GM18499 (cell line): ENCODE measurements around the gene MTNR1B.

ENCODE experiments used
- ATAC-seq: cut with Tn5 transposase; IDR thresholded peaks from one replicate; pipeline ENCODE4 v1.9.1; 2021; ENCODE audit warnings: moderate number of reproducible peaks; ENCODE audit not compliant: insufficient read depth, unreplicated experiment

The MTNR1B gene

GRCh38 chr11:92976681-92977080, 7.2 kb downstream of the MTNR1B start:
- ATAC-seq = no peak

- no peak for ATAC-seq
Measured at GRCh38 chr11:92977401-92977800, 8.0 kb downstream of the MTNR1B start.

- ATAC-seq = no peak
Measured at GRCh38 chr11:92978271-92979111, 9.0 kb downstream of the MTNR1B start.

GRCh38 chr11:92979176-92979575, 9.7 kb downstream of the MTNR1B start:
- no peak for ATAC-seq

- ATAC-seq = no peak
Measured at GRCh38 chr11:92980312-92980711, 10.9 kb downstream of the MTNR1B start.

GRCh38 chr11:92981508-92982043, 12.1 kb downstream of the MTNR1B start:
- ATAC-seq = no peak

GRCh38 chr11:92986585-92986984, 17.1 kb downstream of the MTNR1B start:
- no peak for ATAC-seq

- ATAC-seq = no peak
Measured at GRCh38 chr11:92993004-92993403, 23.6 kb downstream of the MTNR1B start.

- ATAC-seq = no peak
Measured at GRCh38 chr11:93000511-93001476, 31.3 kb downstream of the MTNR1B start.

GRCh38 chr11:93001806-93002205, 32.4 kb downstream of the MTNR1B start:
- no peak for ATAC-seq

- ATAC-seq = no peak
Measured at GRCh38 chr11:93002380-93002779, 32.9 kb downstream of the MTNR1B start.

GRCh38 chr11:93005239-93005638, 35.8 kb downstream of the MTNR1B start:
- no peak for ATAC-seq

GRCh38 chr11:93013646-93014045, 44.2 kb downstream of the MTNR1B start:
- ATAC-seq = no peak

GRCh38 chr11:93016595-93016994, 47.1 kb downstream of the MTNR1B start:
- ATAC-seq = no peak

- ATAC-seq = no peak
Measured at GRCh38 chr11:93017821-93018690, 48.6 kb downstream of the MTNR1B start.

GRCh38 chr11:93020248-93021046, 51.0 kb downstream of the MTNR1B start:
- ATAC-seq = no peak

- ATAC-seq = no peak
Measured at GRCh38 chr11:93024369-93024768, 54.9 kb downstream of the MTNR1B start.

GRCh38 chr11:93025558-93026255, 56.3 kb downstream of the MTNR1B start:
- no peak for ATAC-seq
